Retinal pigment epithelial cell (primary cell): ENCODE data around the gene LDLRAD3.
"Not testable (repeated sequence)": the region's sequence is repeated elsewhere in the genome, so short reads cannot be mapped to it uniquely, and the experiment has no call there.

ENCODE experiments used
- DNase-seq: peaks from one replicate; pipeline ENCODE4 v3.0.0-alpha.2; 2010; ENCODE audit warnings: low read depth
- H3K4me3 ChIP-seq: 2 replicates; pipeline ENCODE4 v1.5.1; 2011; ENCODE audit warnings: mild to moderate bottlenecking, low read length, control low read depth, moderate library complexity
- CTCF ChIP-seq: conservative IDR thresholded peaks from 2 replicates; pipeline ENCODE4 v1.5.1; 2011; ENCODE audit warnings: low read depth, low read length, control low read depth, inconsistent platforms

LDLRAD3 gene

GRCh38 chr11:36044636-36045035 is 100.8 kb downstream of the LDLRAD3 start:
- no peak for TF ChIP-seq CTCF
- DNase-seq, result no peak
- H3K4me3 ChIP-seq, result no peak overlapping the region

DNA sequence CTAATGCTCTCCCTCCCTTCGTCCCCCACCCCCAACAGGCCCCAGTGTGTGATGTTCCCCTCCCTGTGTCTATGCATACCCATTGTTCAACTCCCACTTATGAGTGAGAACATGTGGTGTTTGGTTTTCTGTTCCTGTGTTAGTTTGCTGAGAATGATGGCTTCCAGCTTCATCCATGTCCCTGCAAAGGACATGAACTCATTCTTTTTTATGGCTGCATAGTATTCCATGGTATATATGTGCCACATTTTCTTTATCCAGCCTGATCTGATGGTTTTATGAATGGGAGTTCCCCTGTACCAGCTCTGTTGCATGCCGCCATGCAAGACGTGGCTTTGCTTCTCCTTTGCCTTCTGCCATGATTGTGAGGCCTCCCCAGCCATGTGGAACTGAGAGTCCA is 102.1 kb downstream of the LDLRAD3 start:
- not testable (repeated sequence) for H3K4me3 ChIP-seq, DNase-seq

GRCh38 chr11:36046932-36047331 is 103.1 kb downstream of the LDLRAD3 start:
- no peak for TF ChIP-seq CTCF
- no peak for DNase-seq
- H3K4me3 ChIP-seq, result no peak overlapping the region

GRCh38 chr11:36047344-36047743 is 103.5 kb downstream of the LDLRAD3 start:
- no peak for TF ChIP-seq CTCF
- no peak overlapping the region for H3K4me3 ChIP-seq
- DNase-seq, result no peak

- no peak overlapping the region for H3K4me3 ChIP-seq
- TF ChIP-seq CTCF, result no peak
- DNase-seq, result no peak
Observed at GRCh38 chr11:36048496-36049247, 104.8 kb downstream of the LDLRAD3 start.

GRCh38 chr11:36051235-36052144 is 107.6 kb downstream of the LDLRAD3 start:
- TF ChIP-seq CTCF, result no peak
- no peak overlapping the region for H3K4me3 ChIP-seq
- DNase-seq, result no peak

GRCh38 chr11:36053281-36053680 is 109.4 kb downstream of the LDLRAD3 start:
- TF ChIP-seq CTCF, result no peak
- no peak for DNase-seq
- H3K4me3 ChIP-seq, result no peak overlapping the region
